ENCODE measurements around the gene ACAD9. TPM values are rescaled to one million over a fixed set of nuclear protein-coding genes. Genes with fewer than 3 reads are reported as not detected.
"Not testable (repeated sequence)": the region's sequence is repeated elsewhere in the genome, so short reads cannot be mapped to it uniquely, and the experiment has no call there.

The ACAD9 gene
- total RNA-seq, 4 donors from 2014 or later = 13.1 to 51.4 (median 44.5) TPM

- Histone ChIP-seq H3K27me3 (no peaks in the 10 kb centered on the region), H3K4me3 (no peak overlapping the region), H3K4me1 (no peaks in the 10 kb centered on the region), H3K36me3 (no peaks in the 10 kb centered on the region), H3K9me3 (peaks cover 0 to 12% of the 10 kb centered on the region in 2 donors), H3K27ac (no peak overlapping the region)
- intact Hi-C loops (cut with DNase I; ENCODE audit: low total_unique reads) = no loop called here
- TF ChIP-seq POLR2A (IDR thresholded peaks at IDR 0.05) = no peak
- no peak for TF ChIP-seq CTCF (IDR thresholded peaks at IDR 0.05)
- DNase-seq = no peak
Measured at GRCh38 chr3:128863560-128863959, 15.9 kb upstream of the ACAD9 start.

DNA sequence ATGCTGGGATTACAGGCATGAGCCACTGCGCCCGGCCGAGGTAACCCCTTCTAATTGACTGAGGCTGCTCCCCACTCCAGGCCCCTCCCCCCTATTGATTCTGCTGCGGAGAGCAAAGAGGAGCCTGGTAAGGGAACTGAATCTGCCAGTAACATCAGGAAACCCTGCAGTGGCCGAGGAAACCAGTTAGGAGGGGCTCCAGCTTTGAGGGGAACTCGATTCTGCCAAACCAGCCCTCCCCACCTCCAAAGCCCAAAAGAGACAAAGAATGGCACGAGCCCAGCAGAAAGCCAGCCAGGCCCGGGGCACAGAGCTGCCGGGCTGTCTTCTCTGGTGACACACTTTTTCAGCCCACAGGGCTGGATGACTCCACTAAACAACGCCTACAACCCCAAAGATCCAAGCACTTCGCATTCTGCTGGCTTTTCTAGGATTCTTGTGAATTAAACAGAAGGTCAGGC lies 15.0 kb upstream of the ACAD9 start:
- Histone ChIP-seq H3K36me3 (no peaks in the 10 kb centered on the region), H3K27me3 (no peaks in the 10 kb centered on the region), H3K4me3 (no peak overlapping the region), H3K27ac (no peak overlapping the region), H3K9me3 (peaks cover 0 to 5% of the 10 kb centered on the region in 2 donors), H3K4me1 (no peaks in the 10 kb centered on the region)
- intact Hi-C loops (cut with DNase I; ENCODE audit: low total_unique reads) = no loop called here
- TF ChIP-seq CTCF (IDR thresholded peaks at IDR 0.05) (no peak), POLR2A (IDR thresholded peaks at IDR 0.05) (no peak)
- peak in 1 of 2 donors; percentile 44 for DNase-seq

GRCh38 chr3:128864849-128865804 lies 14.3 kb upstream of the ACAD9 start:
- H3K36me3 ChIP-seq; intact Hi-C loops (cut with DNase I; ENCODE audit: low total_unique reads); H3K27me3 ChIP-seq; H3K9me3 ChIP-seq; H3K4me3 ChIP-seq; H3K4me1 ChIP-seq; H3K27ac ChIP-seq: not testable (repeated sequence)
- peak in 1 of 2 donors; percentile 44 for DNase-seq

- no peaks in the 10 kb centered on the region for H3K36me3 ChIP-seq
- no peak for DNase-seq
- no peak overlapping the region for H3K4me3 ChIP-seq
- no peak overlapping the region for H3K27ac ChIP-seq
- no peak for TF ChIP-seq CTCF (IDR thresholded peaks at IDR 0.05)
- TF ChIP-seq POLR2A (IDR thresholded peaks at IDR 0.05) = no peak
- intact Hi-C loops (cut with DNase I; ENCODE audit: low total_unique reads) = no loop called here
- no peaks in the 10 kb centered on the region for H3K4me1 ChIP-seq
- no peaks in the 10 kb centered on the region for H3K9me3 ChIP-seq
- H3K27me3 ChIP-seq = no peaks in the 10 kb centered on the region
Measured at GRCh38 chr3:128867200-128868125, 12.0 kb upstream of the ACAD9 start.

GRCh38 chr3:128870347-128870746 lies 9.1 kb upstream of the ACAD9 start:
- Histone ChIP-seq H3K27me3 (no peaks in the 10 kb centered on the region), H3K36me3 (no peaks in the 10 kb centered on the region), H3K4me3 (no peak overlapping the region), H3K4me1 (no peaks in the 10 kb centered on the region), H3K27ac (no peak overlapping the region), H3K9me3 (no peaks in the 10 kb centered on the region)
- intact Hi-C loops (cut with DNase I; ENCODE audit: low total_unique reads) = no loop called here
- no peak for TF ChIP-seq CTCF (IDR thresholded peaks at IDR 0.05)
- TF ChIP-seq POLR2A (IDR thresholded peaks at IDR 0.05) = no peak
- DNase-seq = no peak
